Nephron (organoid): ENCODE measurements around the gene BLVRA.
"Not testable (repeated sequence)": the region's sequence is repeated elsewhere in the genome, so short reads cannot be mapped to it uniquely, and the experiment has no call there.

Experiments used
- H3K27ac Mint-ChIP-seq, 3 experiments: 2 replicates each; pipeline ENCODE4 v1.8.0; 2020; ENCODE audit warnings: mixed read lengths in 3 of 3, mild to moderate bottlenecking in 2 of 3, moderate library complexity in 1 of 3
- H3K27me3 Mint-ChIP-seq: 2 replicates; pipeline ENCODE4 v1.8.0; 2021; ENCODE audit warnings: low read depth, mild to moderate bottlenecking, moderate library complexity, mixed read lengths
- H3K36me3 Mint-ChIP-seq: 2 replicates; pipeline ENCODE4 v1.8.0; 2020; ENCODE audit warnings: low read depth, mixed read lengths
- H3K4me1 Mint-ChIP-seq: 2 replicates; pipeline ENCODE4 v1.8.0; 2020; ENCODE audit warnings: mixed read lengths
- H3K4me3 Mint-ChIP-seq, 3 experiments: 2 replicates each; pipeline ENCODE4 v1.8.0; 2020; ENCODE audit warnings: mild to moderate bottlenecking in 3 of 3, mixed read lengths in 3 of 3, moderate library complexity in 2 of 3
- H3K9me3 Mint-ChIP-seq: 2 replicates; pipeline ENCODE4 v1.8.0; 2020; ENCODE audit warnings: mixed read lengths
- TF ChIP-seq, protein P1 (sequence below), 3 experiments: fragments of 200-600 bp; sonication (generic); IDR thresholded peaks; one replicate each; pipeline ENCODE4 v1.5.0; 2021; ENCODE audit warnings: antibody characterized with exemption in 3 of 3; ENCODE audit not compliant: unreplicated experiment in 3 of 3

Gene BLVRA

DNA sequence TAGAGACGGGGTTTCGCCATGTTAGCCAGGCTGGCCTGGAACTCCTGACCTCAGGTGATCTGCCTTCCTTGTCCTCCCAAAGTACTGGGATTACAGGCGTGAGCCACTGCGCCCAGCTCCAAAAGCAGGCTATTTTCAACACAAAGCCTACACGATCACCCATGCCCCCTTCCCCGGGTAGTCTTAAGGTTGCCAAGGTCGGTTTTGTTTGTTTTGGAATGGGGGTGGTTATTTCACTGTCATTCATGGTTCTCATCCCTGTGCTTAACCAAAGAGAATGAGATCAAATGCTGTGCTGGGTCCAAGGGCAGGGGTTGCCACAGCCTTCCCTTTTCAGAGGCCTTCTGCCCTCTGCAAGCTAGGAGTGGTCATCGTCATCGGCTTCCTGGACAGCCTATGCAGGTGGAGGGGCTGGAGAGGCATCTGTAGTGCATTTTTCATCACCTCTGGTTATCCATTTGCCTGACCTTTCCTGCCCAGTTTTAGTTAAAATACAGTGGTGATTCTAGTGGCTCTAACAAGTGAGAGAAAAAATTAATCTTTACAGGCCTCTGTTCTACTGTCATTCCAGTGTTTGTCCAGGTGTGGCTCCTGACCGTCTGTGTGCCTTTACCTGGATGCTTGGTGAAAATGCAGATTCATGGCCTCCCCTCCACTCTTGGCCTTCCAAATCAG lies 11.4 kb downstream of the BLVRA start:
- H3K4me1 Mint-ChIP-seq = peaks cover 5% of the 10 kb centered on the region
- peak overlapping the region in 2 of 3 experiments; percentile 54 to 81 for H3K27ac Mint-ChIP-seq
- no peak overlapping the region for H3K4me3 Mint-ChIP-seq
- no peaks in the 10 kb centered on the region for H3K27me3 Mint-ChIP-seq
- H3K36me3 Mint-ChIP-seq = peaks cover 15% of the 10 kb centered on the region
- TF ChIP-seq, protein P1, sequence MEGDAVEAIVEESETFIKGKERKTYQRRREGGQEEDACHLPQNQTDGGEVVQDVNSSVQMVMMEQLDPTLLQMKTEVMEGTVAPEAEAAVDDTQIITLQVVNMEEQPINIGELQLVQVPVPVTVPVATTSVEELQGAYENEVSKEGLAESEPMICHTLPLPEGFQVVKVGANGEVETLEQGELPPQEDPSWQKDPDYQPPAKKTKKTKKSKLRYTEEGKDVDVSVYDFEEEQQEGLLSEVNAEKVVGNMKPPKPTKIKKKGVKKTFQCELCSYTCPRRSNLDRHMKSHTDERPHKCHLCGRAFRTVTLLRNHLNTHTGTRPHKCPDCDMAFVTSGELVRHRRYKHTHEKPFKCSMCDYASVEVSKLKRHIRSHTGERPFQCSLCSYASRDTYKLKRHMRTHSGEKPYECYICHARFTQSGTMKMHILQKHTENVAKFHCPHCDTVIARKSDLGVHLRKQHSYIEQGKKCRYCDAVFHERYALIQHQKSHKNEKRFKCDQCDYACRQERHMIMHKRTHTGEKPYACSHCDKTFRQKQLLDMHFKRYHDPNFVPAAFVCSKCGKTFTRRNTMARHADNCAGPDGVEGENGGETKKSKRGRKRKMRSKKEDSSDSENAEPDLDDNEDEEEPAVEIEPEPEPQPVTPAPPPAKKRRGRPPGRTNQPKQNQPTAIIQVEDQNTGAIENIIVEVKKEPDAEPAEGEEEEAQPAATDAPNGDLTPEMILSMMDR (IDR thresholded peaks at IDR 0.05; ENCODE audit: unreplicated experiment in 3 of 3) = no peak
- H3K9me3 Mint-ChIP-seq = peaks cover 3% of the 10 kb centered on the region

- TF ChIP-seq, protein P1 (IDR thresholded peaks at IDR 0.05; ENCODE audit: unreplicated experiment in 3 of 3) = no peak
- no peaks in the 10 kb centered on the region for H3K27me3 Mint-ChIP-seq
- peaks cover 5% of the 10 kb centered on the region for H3K4me1 Mint-ChIP-seq
- H3K9me3 Mint-ChIP-seq = peaks cover 3% of the 10 kb centered on the region
- no peak overlapping the region for H3K4me3 Mint-ChIP-seq
- peak overlapping the region in 2 of 3 experiments; percentile 54 to 81 for H3K27ac Mint-ChIP-seq
- H3K36me3 Mint-ChIP-seq = peaks cover 15% of the 10 kb centered on the region
Measured at GRCh38 chr7:43771128-43771527, 12.6 kb downstream of the BLVRA start.

GRCh38 chr7:43771573-43771972 lies 13.1 kb downstream of the BLVRA start:
- Mint-ChIP-seq H3K27ac (peak overlapping the region in 2 of 3 experiments; percentile 13 to 22), H3K4me3 (no peak overlapping the region), H3K4me1 (peaks cover 5% of the 10 kb centered on the region), H3K36me3 (peaks cover 19% of the 10 kb centered on the region), H3K27me3 (no peaks in the 10 kb centered on the region), H3K9me3 (peaks cover 6% of the 10 kb centered on the region)
- TF ChIP-seq, protein P1 (IDR thresholded peaks at IDR 0.05; ENCODE audit: unreplicated experiment in 3 of 3) = no peak

DNA sequence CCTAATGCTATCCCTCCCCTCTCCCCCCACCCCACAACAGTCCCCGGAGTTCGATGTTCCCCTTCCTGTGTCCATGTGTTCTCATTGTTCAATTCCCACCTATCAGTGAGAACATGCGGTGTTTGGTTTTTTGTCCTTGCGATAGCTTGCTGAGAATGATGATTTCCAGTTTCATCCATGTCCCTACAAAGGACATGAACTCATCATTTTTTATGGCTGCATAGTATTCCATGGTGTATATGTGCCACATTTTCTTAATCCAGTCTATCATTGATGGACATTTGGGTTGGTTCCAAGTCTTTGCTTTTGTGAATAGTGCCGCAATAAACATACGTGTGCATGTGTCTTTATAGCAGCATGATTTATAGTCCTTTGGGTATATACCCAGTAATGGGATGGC lies 14.8 kb downstream of the BLVRA start:
- H3K4me1 Mint-ChIP-seq, H3K9me3 Mint-ChIP-seq, H3K27me3 Mint-ChIP-seq, H3K4me3 Mint-ChIP-seq, H3K27ac Mint-ChIP-seq: not testable (repeated sequence)
- peaks cover 25% of the 10 kb centered on the region for H3K36me3 Mint-ChIP-seq

DNA sequence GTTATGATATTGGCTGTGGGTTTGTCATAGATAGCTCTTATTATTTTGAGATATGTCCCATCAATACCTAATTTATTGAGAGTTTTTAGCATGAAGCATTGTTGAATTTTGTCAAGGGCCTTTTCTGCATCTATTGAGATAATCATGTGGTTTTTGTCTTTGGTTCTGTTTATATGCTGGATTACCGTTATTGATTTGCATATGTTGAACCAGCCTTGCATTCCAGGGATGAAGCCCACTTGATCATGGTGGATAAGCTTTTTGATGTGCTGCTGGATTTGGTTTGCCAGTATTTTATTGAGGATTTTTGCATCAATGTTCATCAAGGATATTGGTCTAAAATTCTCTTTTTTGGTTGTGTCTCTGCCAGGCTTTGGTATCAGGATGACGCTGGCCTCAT lies 16.8 kb downstream of the BLVRA start:
- not testable (repeated sequence) for H3K27me3 Mint-ChIP-seq, H3K4me1 Mint-ChIP-seq, H3K4me3 Mint-ChIP-seq, H3K27ac Mint-ChIP-seq
- H3K9me3 Mint-ChIP-seq = peaks cover 18% of the 10 kb centered on the region
- H3K36me3 Mint-ChIP-seq = peaks cover 40% of the 10 kb centered on the region

- Mint-ChIP-seq H3K9me3 (peaks cover 20% of the 10 kb centered on the region), H3K36me3 (peaks cover 44% of the 10 kb centered on the region)
- H3K4me1 Mint-ChIP-seq, H3K27ac Mint-ChIP-seq, H3K4me3 Mint-ChIP-seq, H3K27me3 Mint-ChIP-seq: not testable (repeated sequence)
Measured at GRCh38 chr7:43778293-43779044, 20.0 kb downstream of the BLVRA start.

DNA sequence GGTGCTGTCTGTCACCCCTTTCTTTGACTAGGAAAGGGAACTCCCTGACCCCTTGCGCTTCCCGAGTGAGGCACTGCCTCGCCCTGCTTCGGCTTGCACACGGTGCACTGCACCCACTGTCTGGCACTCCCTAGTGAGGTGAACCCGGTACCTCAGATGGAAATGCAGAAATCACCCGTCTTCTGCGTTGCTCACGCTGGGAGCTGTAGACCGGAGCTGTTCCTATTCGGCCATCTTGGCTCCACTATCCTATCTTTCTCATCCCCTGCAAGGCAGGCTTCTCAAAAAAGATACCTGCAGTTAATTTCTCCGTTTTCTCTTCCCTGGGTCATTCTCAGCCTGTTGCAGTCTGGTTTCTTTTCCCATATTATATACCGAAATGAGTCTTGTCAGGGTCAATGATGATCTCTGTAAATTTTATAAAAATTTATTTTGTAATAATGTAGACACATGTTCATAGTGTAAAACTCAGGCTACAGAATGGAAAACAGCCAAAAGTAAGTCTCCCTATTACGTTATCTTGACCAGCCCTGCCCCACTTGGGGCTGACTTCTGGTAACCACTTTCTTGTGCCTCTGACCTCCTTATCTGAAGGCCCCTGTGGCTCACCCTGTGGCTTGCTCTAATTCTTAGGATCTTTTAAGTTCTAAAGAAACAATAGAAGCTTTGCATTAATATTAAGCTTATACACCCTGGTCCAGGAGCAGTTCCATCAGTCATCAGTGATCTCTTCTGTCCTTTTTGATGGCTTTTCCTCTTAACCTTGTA lies 20.7 kb downstream of the BLVRA start:
- H3K27ac Mint-ChIP-seq = no peak overlapping the region
- H3K4me3 Mint-ChIP-seq = no peak overlapping the region
- TF ChIP-seq, protein P1 (IDR thresholded peaks at IDR 0.05; ENCODE audit: unreplicated experiment in 3 of 3) = no peak
- H3K9me3 Mint-ChIP-seq = peaks cover 20% of the 10 kb centered on the region
- H3K4me1 Mint-ChIP-seq = peaks cover 7% of the 10 kb centered on the region
- no peaks in the 10 kb centered on the region for H3K27me3 Mint-ChIP-seq
- H3K36me3 Mint-ChIP-seq = peaks cover 45% of the 10 kb centered on the region
